Lower leg skin (tissue), 4 donors: Measurements from ENCODE around the gene ASPN. TPM values are rescaled to one million over a fixed set of nuclear protein-coding genes. Genes with fewer than 3 reads are reported as not detected.

Experiments
- DNase-seq, 2 donors: peaks; one replicate each; pipeline ENCODE4 v3.0.0-alpha.2; 2019; ENCODE audit warnings: low spot score in 2 of 2
- H3K4me3 ChIP-seq: fragments of 200-600 bp; sonication (generic); 2 replicates; pipeline ENCODE4 v1.5.1; 2017; ENCODE audit warnings: mild to moderate bottlenecking, low read depth; ENCODE audit not compliant: poor library complexity, severe bottlenecking
- CTCF ChIP-seq, 3 donors: fragments of 450-650 bp; IDR thresholded peaks; one replicate each; pipeline ENCODE4 v1.5.1; 2016; ENCODE audit warnings: antibody characterized with exemption in 3 of 3, mild to moderate bottlenecking in 3 of 3, moderate library complexity in 2 of 3
- POLR2A ChIP-seq, 2 donors: fragments of 450-650 bp; IDR thresholded peaks; one replicate each; pipeline ENCODE4 v1.6.1; 2016 to 2017; ENCODE audit warnings: antibody characterized with exemption in 2 of 2, mild to moderate bottlenecking in 1 of 2, moderate library complexity in 1 of 2
- WGBS, 2 donors: methylation state at CpG; one replicate each; pipeline ENCODE4 v1.1.5; 2018; 5-methylcytosine and 5-hydroxymethylcytosine counted together
- intact Hi-C: fragments of 100-400 bp; cut with DNase I; formaldehyde crosslinking; loops from one replicate; pipeline ENCODE4 v1.15.0; 2023; ENCODE audit warnings: low total_unique reads
- total RNA-seq, 4 donors: library from RNA; depleted of rRNA; stranded (reverse); fragments of >200 nt; gene quantifications; one replicate each; pipeline ENCODE4 v1.1.0, GENCODE V29; 2016

The ASPN gene
- total RNA-seq, 4 donors from 2014 or later = 3.0 to 9.1 (median 5.7) TPM

GRCh38 chr9:92479346-92479745, 3.0 kb downstream of the ASPN start:
- TF ChIP-seq POLR2A (IDR thresholded peaks at IDR 0.05) = no peak
- TF ChIP-seq CTCF (IDR thresholded peaks at IDR 0.05) = no peak
- intact Hi-C loops = no loop called here
- H3K4me3 ChIP-seq = no peak overlapping the region
- no peak for DNase-seq

GRCh38 chr9:92478783-92479182, 3.5 kb downstream of the ASPN start:
- DNase-seq = no peak
- intact Hi-C loops = no loop called here
- WGBS, 2 donors = 76 to 88% methylated on average over 7 of the region's 7 CpGs
- no peak overlapping the region for H3K4me3 ChIP-seq
- TF ChIP-seq POLR2A (IDR thresholded peaks at IDR 0.05) (no peak), CTCF (IDR thresholded peaks at IDR 0.05) (no peak)

GRCh38 chr9:92476962-92477361, 5.3 kb downstream of the ASPN start:
- DNase-seq = no peak
- intact Hi-C loops = no loop called here
- TF ChIP-seq POLR2A (IDR thresholded peaks at IDR 0.05) (no peak), CTCF (IDR thresholded peaks at IDR 0.05) (no peak)
- WGBS, 2 donors = 93 to 100% methylated on average over 1 of the region's 1 CpG
- H3K4me3 ChIP-seq = no peak overlapping the region

- WGBS, 2 donors = 90 to 91% methylated on average over 3 of the region's 3 CpGs
- TF ChIP-seq POLR2A (IDR thresholded peaks at IDR 0.05) = no peak
- no peak for TF ChIP-seq CTCF (IDR thresholded peaks at IDR 0.05)
- intact Hi-C loops = no loop called here
- H3K4me3 ChIP-seq = no peak overlapping the region
- no peak for DNase-seq
Measured at GRCh38 chr9:92474587-92474986, 7.7 kb downstream of the ASPN start.

GRCh38 chr9:92468206-92468605, 14.1 kb downstream of the ASPN start:
- intact Hi-C loops = no loop called here
- H3K4me3 ChIP-seq = no peak overlapping the region
- TF ChIP-seq POLR2A (IDR thresholded peaks at IDR 0.05) (no peak), CTCF (IDR thresholded peaks at IDR 0.05) (no peak)
- no peak for DNase-seq
- WGBS, 2 donors = 72 to 87% methylated on average over 2 of the region's 2 CpGs

GRCh38 chr9:92467511-92467910, 14.8 kb downstream of the ASPN start:
- no peak overlapping the region for H3K4me3 ChIP-seq
- intact Hi-C loops = no loop called here
- no peak for TF ChIP-seq POLR2A (IDR thresholded peaks at IDR 0.05)
- no peak for TF ChIP-seq CTCF (IDR thresholded peaks at IDR 0.05)
- DNase-seq = no peak
- WGBS, 2 donors = 55% methylated on average over 2 of the region's 2 CpGs
